HepG2 (cell line): ENCODE data around the gene RGS8. TPM values are rescaled to one million over a fixed set of nuclear protein-coding genes. Genes with fewer than 3 reads are reported as not detected.

ENCODE experiments used
- ATAC-seq: fragments of 200-7000 bp; cut with Tn5 transposase; 3 replicates; pipeline ENCODE4 v1.9.1; 2020; ENCODE audit warnings: mild to moderate bottlenecking, moderate library complexity
- BruUV-seq: library from RNA; stranded (reverse); fragments of 400-500 nt; replicated peaks from 2 replicates; lab custom pipeline; 2021; lab: Mats Ljungman, UMichigan
- CTCF ChIA-PET: fragments of 300-600 bp; formaldehyde crosslinking; extraction: SDS; loops from one replicate; lab custom pipeline; 2021; ENCODE audit warnings: low total read pairs, inconsistent platforms, low intra/inter-chr PET ratio; lab: Yijun Ruan, JAX
- POLR2A ChIA-PET: fragments of 350-600 bp; sonication (Branson Sonifier 250); formaldehyde crosslinking; loops from one replicate; lab custom pipeline; 2020; ENCODE audit warnings: antibody characterized with exemption, inconsistent platforms; lab: Yijun Ruan, JAX
- DNase-seq: peaks from one replicate; pipeline ENCODE4 v3.0.0-alpha.2; 2015; ENCODE audit warnings: low spot score
- FAIRE-seq: peaks from 3 replicates; lab custom pipeline; 2011; peaks lifted over from hg19 to GRCh38; lab: Jason Lieb, UNC
- H2AFZ ChIP-seq: one replicate; pipeline ENCODE4 v1.6.1; 2011; ENCODE audit warnings: low read length, inconsistent platforms
- H3K27ac ChIP-seq: fragments of 300-600 bp; 3 replicates; pipeline ENCODE4 v1.8.0; 2011; ENCODE audit warnings: mixed run types, mild to moderate bottlenecking, mixed read lengths, low read length, inconsistent platforms; ENCODE audit not compliant: insufficient read depth; ENCODE audit errors: extremely low read length
- H3K27me3 ChIP-seq, 2 experiments: fragments of 200-600 bp in 1 of 2; 2 replicates in 1 of 2; 3 replicates in 1 of 2; pipeline versions ENCODE4 v1.6.0 to v1.8.0; 2011; ENCODE audit warnings: low read length in 2 of 2, mild to moderate bottlenecking in 2 of 2, moderate library complexity in 2 of 2, inconsistent platforms in 1 of 2; ENCODE audit not compliant: insufficient read depth in 2 of 2, control insufficient read depth in 1 of 2
- H3K36me3 ChIP-seq, 2 experiments: fragments of 200-600 bp in 1 of 2; replicated peaks in 1 of 2; 2 replicates in 1 of 2; 3 replicates in 1 of 2; pipeline versions ENCODE4 v1.5.1 to v1.8.0; 2011; ENCODE audit warnings: low read length in 2 of 2, inconsistent platforms in 1 of 2; ENCODE audit not compliant: insufficient read depth in 2 of 2, control insufficient read depth in 1 of 2
- H3K4me1 ChIP-seq: 2 replicates; pipeline ENCODE4 v1.5.1; 2012; ENCODE audit warnings: low read length, inconsistent platforms; ENCODE audit not compliant: insufficient read depth
- H3K4me2 ChIP-seq: 2 replicates; pipeline ENCODE4 v1.6.0; 2011; ENCODE audit warnings: low read depth, low read length, inconsistent platforms
- H3K4me3 ChIP-seq, 3 experiments: fragments of 200-600 bp in 1 of 3; sonication (generic), shearing (Covaris generic) in 1 of 3; replicated peaks in 1 of 3; 2 replicates each; pipeline ENCODE4 v1.5.1; 2011 to 2016; ENCODE audit warnings: low read length in 3 of 3, inconsistent platforms in 2 of 3, low read depth in 2 of 3, mild to moderate bottlenecking in 2 of 3, control low read depth in 1 of 3, mixed read lengths in 1 of 3; ENCODE audit not compliant: insufficient read depth in 1 of 3
- H3K79me2 ChIP-seq: one replicate; pipeline ENCODE4 v1.6.1; 2011; ENCODE audit warnings: low read length, inconsistent platforms; ENCODE audit not compliant: insufficient read depth
- H3K9ac ChIP-seq: 2 replicates; pipeline ENCODE4 v1.6.0; 2011; ENCODE audit warnings: mild to moderate bottlenecking, low read depth, low read length, inconsistent platforms; ENCODE audit not compliant: insufficient read depth
- H3K9me3 ChIP-seq: 2 replicates; pipeline ENCODE4 v1.5.1; 2012; ENCODE audit warnings: mild to moderate bottlenecking, low read length
- H4K20me1 ChIP-seq: 2 replicates; pipeline ENCODE4 v1.6.0; 2011; ENCODE audit warnings: inconsistent platforms, mild to moderate bottlenecking, low read length, moderate library complexity; ENCODE audit not compliant: insufficient read depth
- CEBPG ChIP-seq: IDR thresholded peaks from 2 replicates; pipeline ENCODE4 v1.6.1; 2016
- DNMT1 ChIP-seq: sonication (generic); formaldehyde crosslinking; IDR thresholded peaks from 2 replicates; pipeline ENCODE4 v1.5.1; 2020; ENCODE audit warnings: mild to moderate bottlenecking, missing genetic modification reagents
- HOXA3 ChIP-seq: sonication (generic); formaldehyde crosslinking; IDR thresholded peaks from 2 replicates; pipeline ENCODE4 v1.5.0; 2020; ENCODE audit warnings: missing genetic modification reagents
- PAF1 ChIP-seq: IDR thresholded peaks from 2 replicates; pipeline ENCODE4 v1.6.1; 2016; ENCODE audit warnings: missing genetic modification reagents, missing compliant biosample characterization
- RELA ChIP-seq: sonication (generic); formaldehyde crosslinking; IDR thresholded peaks from 2 replicates; pipeline ENCODE4 v1.4.0; 2020; ENCODE audit warnings: missing genetic modification reagents
- SMYD3 ChIP-seq: sonication (generic); formaldehyde crosslinking; IDR thresholded peaks from 2 replicates; pipeline ENCODE4 v1.8.1; 2023; ENCODE audit warnings: mild to moderate bottlenecking, missing genetic modification reagents
- SRF ChIP-seq: IDR thresholded peaks from 2 replicates; pipeline ENCODE4 v1.6.1; 2011; ENCODE audit warnings: mild to moderate bottlenecking, low read depth, low read length, moderate library complexity
- ZBTB7B ChIP-seq: sonication (generic); formaldehyde crosslinking; IDR thresholded peaks from 2 replicates; pipeline ENCODE4 v1.4.0; 2020; ENCODE audit warnings: missing genetic modification reagents
- ZBTB8A ChIP-seq: sonication (generic); formaldehyde crosslinking; IDR thresholded peaks from 2 replicates; pipeline ENCODE4 v1.4.0; 2020; ENCODE audit warnings: mild to moderate bottlenecking, low read depth, missing genetic modification reagents, borderline replicate concordance
- ZNF225 ChIP-seq: sonication (generic); formaldehyde crosslinking; IDR thresholded peaks from 2 replicates; pipeline ENCODE4 v1.4.0; 2020; ENCODE audit warnings: mild to moderate bottlenecking, missing genetic modification reagents
- ZNF367 ChIP-seq: sonication (generic); formaldehyde crosslinking; IDR thresholded peaks from 2 replicates; pipeline ENCODE4 v1.4.0; 2020; ENCODE audit warnings: missing genetic modification reagents, borderline replicate concordance
- ZNF558 ChIP-seq: sonication (generic); formaldehyde crosslinking; IDR thresholded peaks from 2 replicates; pipeline ENCODE4 v1.9.0; 2022; ENCODE audit warnings: mild to moderate bottlenecking, missing genetic modification reagents, borderline replicate concordance
- WGBS: methylation state at CpG from one replicate; pipeline ENCODE4 v1.1.6; 2017; ENCODE audit warnings: low lambda C conversion rate; 5-methylcytosine and 5-hydroxymethylcytosine counted together
- in situ Hi-C: cut with HindIII; loops from 2 replicates; pipeline ENCODE4 v1.10.0; 2017; ENCODE audit warnings: low pct_unique_long_range_greater_than_20kb; ENCODE audit not compliant: extremely low pct_ligation_motif_present
- intact Hi-C: fragments of 100-400 bp; cut with micrococcal nuclease; formaldehyde crosslinking; loops from one replicate; pipeline ENCODE4 v1.10.0; 2022; ENCODE audit not compliant: unreplicated experiment
- polyA plus RNA-seq, 8 experiments: library from polyadenylated mRNA; depleted of rRNA in 3 of 8; stranded (reverse) in 7 of 8; unstranded in 1 of 8; fragments of >200 nt; fragmentation: Illumina TruSeq in 4 of 8; extraction: Trizol in 4 of 8; gene quantifications; 2 replicates each; pipeline versions ENCODE4 v1.2.1 to v1.2.3, GENCODE V29; 2011 to 2016; ENCODE audit warnings: low read depth in 4 of 8, missing spikeins in 1 of 8, mixed read lengths in 1 of 8; ENCODE audit not compliant: insufficient read depth in 1 of 8
- total RNA-seq, 5 experiments: library from RNA; depleted of rRNA; stranded (reverse); fragments of >200 nt; fragmentation: Illumina TruSeq; extraction: Trizol; gene quantifications; 2 replicates each; pipeline ENCODE4 v1.2.3, GENCODE V29; 2016; ENCODE audit warnings: low read depth in 1 of 5
- TF ChIP-seq, protein P1 (sequence below): sonication (generic); formaldehyde crosslinking; IDR thresholded peaks from 2 replicates; pipeline ENCODE4 v1.4.0; 2020; ENCODE audit warnings: mild to moderate bottlenecking, missing genetic modification reagents

Gene RGS8
- total and polyA plus RNA-seq, 2 of the 13 experiments (the other 11 are each of a cell fraction or from before 2014, with no cell fraction given) = not detected

DNA sequence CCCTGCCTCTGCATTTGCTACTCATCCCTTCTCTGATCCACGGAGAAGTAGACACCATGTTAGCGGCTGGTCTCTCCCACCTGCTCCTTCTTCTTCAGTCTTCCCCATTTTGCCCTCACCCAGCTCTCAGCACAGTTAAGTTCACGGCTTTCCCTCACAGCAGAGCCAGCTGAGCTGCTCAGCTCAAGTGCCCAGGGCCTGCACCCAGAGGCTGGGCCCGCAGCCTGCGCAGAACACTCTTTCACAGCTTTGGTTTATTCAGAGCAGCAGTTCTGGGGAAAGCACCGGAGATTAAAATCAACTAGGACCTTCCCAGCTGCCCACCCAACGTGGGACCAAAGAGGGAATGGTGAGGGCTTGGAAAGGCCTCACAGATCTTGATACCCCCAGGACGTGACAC, 41.9 kb downstream of the RGS8 start:
- FAIRE-seq (no peak), DNase-seq (no peak)
- no TSS peak for BruUV-seq
- H3K36me3 ChIP-seq = no peaks in the 10 kb centered on the region
- H3K4me1 ChIP-seq = no peaks in the 10 kb centered on the region
- H3K27me3 ChIP-seq = peaks cover 0 to 3% of the 10 kb centered on the region in 2 experiments; a peak in 1 of 5 replicates
- no peaks in the 10 kb centered on the region; the same call in 1 of the 2 replicates for H3K9me3 ChIP-seq
- POLR2A ChIA-PET = no interaction called here
- H3K4me3 ChIP-seq = no peak overlapping the region
- no peak overlapping the region for H3K9ac ChIP-seq
- intact Hi-C loops = no loop called here
- H3K27ac ChIP-seq = no peak overlapping the region
- TF ChIP-seq RELA = no peak
- no peak for TF ChIP-seq ZBTB7B (CRISPR knock-in tag)
- TF ChIP-seq HOXA3 (CRISPR knock-in tag) = no peak
- TF ChIP-seq, all 625 proteins: peak for 0
- Histone ChIP-seq H3K4me2 (no peak overlapping the region), H4K20me1 (no peaks in the 10 kb centered on the region), H3K79me2 (no peaks in the 10 kb centered on the region), H2AFZ (no peak overlapping the region)
- CTCF ChIA-PET = no interaction called here
- in situ Hi-C loops = no loop called here
- ATAC-seq = no peak
- WGBS = 30% methylated on average over 8 of the region's 8 CpGs

DNA sequence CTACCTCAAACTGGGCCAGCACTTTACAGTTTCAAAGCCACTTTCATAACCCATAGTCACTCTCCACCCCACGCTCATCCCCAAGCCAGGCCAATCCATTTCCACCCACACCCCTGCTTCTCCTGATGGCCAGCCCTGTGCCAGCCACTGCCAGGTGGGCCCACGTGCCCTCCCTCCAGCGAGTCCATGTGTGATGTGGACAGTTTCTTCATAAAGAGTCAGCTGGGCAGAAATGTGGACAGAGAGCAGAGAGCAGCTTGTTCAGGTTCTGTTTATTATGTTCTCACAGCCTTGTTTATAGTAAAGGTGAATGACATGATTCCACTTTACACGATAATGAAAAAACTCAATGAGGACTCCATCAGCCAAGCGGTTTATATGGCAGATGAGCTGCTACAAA, 42.8 kb downstream of the RGS8 start:
- CTCF ChIA-PET = no interaction called here
- in situ Hi-C loops = no loop called here
- Histone ChIP-seq H3K36me3 (no peaks in the 10 kb centered on the region), H3K4me3 (no peak overlapping the region), H4K20me1 (no peaks in the 10 kb centered on the region), H3K27me3 (peaks cover 0 to 3% of the 10 kb centered on the region in 2 experiments; a peak in 1 of 5 replicates), H3K27ac (no peak overlapping the region), H3K4me1 (no peaks in the 10 kb centered on the region), H3K79me2 (no peaks in the 10 kb centered on the region), H3K9me3 (no peaks in the 10 kb centered on the region; the same call in 1 of the 2 replicates), H3K9ac (no peak overlapping the region), H2AFZ (no peak overlapping the region), H3K4me2 (no peak overlapping the region)
- intact Hi-C loops = no loop called here
- FAIRE-seq (no peak), ATAC-seq (no peak), DNase-seq (no peak)
- BruUV-seq = no TSS peak
- WGBS = 20% methylated on average over 5 of the region's 5 CpGs
- POLR2A ChIA-PET = no interaction called here
- no peak for TF ChIP-seq PAF1 (CRISPR knock-in tag)
- no peak for TF ChIP-seq DNMT1 (CRISPR knock-in tag)
- no peak for TF ChIP-seq ZNF367 (CRISPR knock-in tag)
- no peak for TF ChIP-seq SRF
- no peak for TF ChIP-seq CEBPG
- no peak for TF ChIP-seq ZNF558 (CRISPR knock-in tag)
- TF ChIP-seq ZBTB8A (CRISPR knock-in tag) = no peak
- no peak for TF ChIP-seq SMYD3 (CRISPR knock-in tag)
- TF ChIP-seq ZNF225 (CRISPR knock-in tag) = no peak
- TF ChIP-seq, protein P1, sequence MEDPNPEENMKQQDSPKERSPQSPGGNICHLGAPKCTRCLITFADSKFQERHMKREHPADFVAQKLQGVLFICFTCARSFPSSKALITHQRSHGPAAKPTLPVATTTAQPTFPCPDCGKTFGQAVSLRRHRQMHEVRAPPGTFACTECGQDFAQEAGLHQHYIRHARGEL = no peak
